T-helper 1 cell treated with Interleukin-12 subunit alpha and Interleukin-12 subunit beta and Interleukin-4 antibody, amounts not matched to agents 30 μg/mL and 1 μg/mL, for 36 hours (primary cell): ENCODE results near the gene CXCR4.
A peak's percentile ranks its signal among the peaks of the same experiment; 100 is the strongest.

ENCODE experiments used
- H3K27ac Mint-ChIP-seq: one replicate; pipeline ENCODE4 v1.8.0; 2021; ENCODE audit warnings: mild to moderate bottlenecking, mixed read lengths
- H3K27me3 Mint-ChIP-seq: one replicate; pipeline ENCODE4 v1.8.0; 2021; ENCODE audit warnings: low read depth, mixed read lengths
- H3K36me3 Mint-ChIP-seq: one replicate; pipeline ENCODE4 v1.8.0; 2021; ENCODE audit warnings: low read depth, mixed read lengths
- H3K4me1 Mint-ChIP-seq: one replicate; pipeline ENCODE4 v1.8.0; 2021; ENCODE audit warnings: low read depth, mixed read lengths
- H3K4me3 Mint-ChIP-seq: one replicate; pipeline ENCODE4 v1.8.0; 2021; ENCODE audit warnings: mild to moderate bottlenecking, moderate library complexity, mixed read lengths
- H3K9me3 Mint-ChIP-seq: one replicate; pipeline ENCODE4 v1.8.0; 2021; ENCODE audit warnings: mixed read lengths

Gene CXCR4

DNA sequence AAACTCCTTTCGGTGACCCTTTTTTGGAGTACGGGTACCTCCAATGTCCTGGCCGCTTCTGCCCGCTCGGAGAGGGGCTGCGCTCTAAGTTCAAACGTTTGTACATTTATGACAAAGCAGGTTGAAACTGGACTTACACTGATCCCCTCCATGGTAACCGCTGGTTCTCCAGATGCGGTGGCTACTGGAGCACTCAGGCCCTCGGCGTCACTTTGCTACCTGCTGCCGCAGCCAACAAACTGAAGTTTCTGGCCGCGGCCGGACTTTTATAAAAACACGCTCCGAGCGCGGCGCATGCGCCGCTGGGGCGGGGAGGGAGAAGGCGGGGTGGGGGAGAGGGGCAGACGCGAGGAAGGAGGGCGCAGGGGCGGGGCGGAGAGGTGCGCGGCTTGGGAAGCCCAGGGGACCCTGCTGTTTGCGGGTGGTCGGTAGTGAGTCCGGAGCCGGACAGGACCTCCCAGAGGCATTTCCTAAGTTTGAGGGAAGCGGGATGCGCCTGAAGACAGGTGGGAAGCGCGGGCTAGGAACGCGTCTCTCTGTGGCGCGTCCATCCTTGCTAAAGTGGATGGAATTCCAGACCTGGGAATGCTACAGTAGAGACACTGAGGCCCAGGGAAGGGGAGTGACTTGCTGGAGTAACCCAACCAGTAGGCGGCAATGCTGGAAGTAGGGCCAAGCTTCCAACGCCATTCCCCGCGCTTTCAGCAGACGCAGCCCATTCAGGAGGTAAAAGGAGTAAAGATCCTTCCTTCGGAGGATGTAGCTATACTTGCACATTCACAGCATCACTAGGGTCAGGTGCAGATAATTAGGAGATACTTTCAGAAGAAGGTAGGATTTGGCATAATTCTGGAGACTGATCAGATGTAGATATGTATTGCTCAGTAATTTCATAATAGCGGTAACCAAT lies at the start of gene CXCR4:
Gene CXCR4, minus strand, starts transcription at position 241 of the 910 bp plus-strand sequence. Its CDS starts 89 bp downstream, at position 152.
- Mint-ChIP-seq H3K9me3 (no peaks in the 10 kb centered on the region), H3K4me3 (peak within 1 kb of the TSS; percentile 93), H3K4me1 (peaks cover 43% of the 10 kb centered on the region), H3K27ac (peak within 1 kb of the TSS; percentile 94), H3K27me3 (peaks cover 41% of the 10 kb centered on the region), H3K36me3 (peaks cover 33% of the 10 kb centered on the region)

DNA sequence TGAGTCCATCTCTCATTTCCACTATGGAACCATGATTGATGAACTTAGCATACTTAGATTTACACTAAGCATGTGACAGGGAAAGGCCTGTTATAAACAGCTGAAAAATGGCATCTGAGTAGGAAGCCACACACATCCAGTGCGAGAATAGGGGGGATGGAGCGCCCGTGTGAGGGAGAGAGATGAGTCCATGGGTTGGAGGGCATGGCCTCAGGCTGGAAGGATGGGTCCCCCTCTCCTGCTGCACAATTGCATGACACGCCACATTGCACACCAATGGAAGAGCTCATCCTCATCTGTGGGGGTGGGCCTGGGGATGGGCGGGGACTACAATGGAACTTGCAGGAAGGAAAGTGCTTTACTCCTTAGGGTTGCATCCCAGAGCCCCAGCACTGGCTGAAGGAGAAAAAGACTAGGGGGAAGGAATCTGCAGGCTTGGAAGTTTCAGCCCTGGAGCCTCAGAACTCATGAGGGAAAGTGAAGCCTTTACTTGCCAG lies 46.4 kb upstream of the CXCR4 start:
- H3K27me3 Mint-ChIP-seq = no peaks in the 10 kb centered on the region
- H3K4me1 Mint-ChIP-seq = peaks cover 3% of the 10 kb centered on the region
- H3K27ac Mint-ChIP-seq = no peak overlapping the region
- no peaks in the 10 kb centered on the region for H3K36me3 Mint-ChIP-seq
- H3K9me3 Mint-ChIP-seq = no peaks in the 10 kb centered on the region
- H3K4me3 Mint-ChIP-seq = no peak overlapping the region

DNA sequence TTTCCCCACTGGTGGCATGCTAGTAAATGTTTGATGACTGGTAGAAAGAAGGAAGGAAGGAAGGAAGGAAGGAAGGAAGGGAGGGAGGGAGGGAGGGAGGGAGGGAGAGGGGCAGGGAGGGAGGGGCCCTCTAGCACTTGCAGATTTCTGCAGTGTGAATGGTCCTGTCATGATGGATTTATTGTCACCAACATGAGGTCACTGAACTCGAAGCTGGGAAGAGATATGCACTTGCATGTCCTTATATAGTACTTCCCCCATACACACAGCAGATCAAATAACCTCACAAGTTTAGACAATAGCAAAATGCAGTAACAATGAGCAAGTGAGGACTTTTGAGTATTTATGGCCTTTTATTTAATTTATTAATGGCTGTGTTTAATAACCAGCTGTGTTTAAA lies 44.5 kb upstream of the CXCR4 start:
- H3K4me3 Mint-ChIP-seq = no peak overlapping the region
- H3K27me3 Mint-ChIP-seq = peaks cover 5% of the 10 kb centered on the region
- H3K9me3 Mint-ChIP-seq = no peaks in the 10 kb centered on the region
- no peak overlapping the region for H3K27ac Mint-ChIP-seq
- no peaks in the 10 kb centered on the region for H3K36me3 Mint-ChIP-seq
- H3K4me1 Mint-ChIP-seq = peaks cover 4% of the 10 kb centered on the region

DNA sequence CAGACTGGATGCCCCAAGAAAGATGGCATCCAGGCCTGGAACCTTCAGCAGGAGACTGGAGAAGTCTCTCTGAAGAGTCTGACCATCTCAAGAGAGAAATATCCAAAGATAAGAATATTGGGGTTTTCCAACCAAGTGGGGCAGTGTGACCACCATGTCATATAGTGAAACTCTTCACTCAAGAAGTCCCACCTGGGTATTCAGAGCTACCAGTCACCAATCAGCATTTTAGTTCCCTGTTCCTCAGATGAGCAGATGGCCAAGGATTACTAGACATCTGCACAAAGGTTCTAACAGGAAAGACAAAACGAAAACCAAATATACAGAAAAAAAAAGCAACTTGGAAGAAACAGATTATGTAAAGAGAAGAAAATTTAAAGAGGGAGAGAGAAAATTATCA lies 38.5 kb upstream of the CXCR4 start:
- H3K27me3 Mint-ChIP-seq = peaks cover 26% of the 10 kb centered on the region
- H3K36me3 Mint-ChIP-seq = no peaks in the 10 kb centered on the region
- H3K4me3 Mint-ChIP-seq = no peak overlapping the region
- H3K9me3 Mint-ChIP-seq = no peaks in the 10 kb centered on the region
- peaks cover 5% of the 10 kb centered on the region for H3K4me1 Mint-ChIP-seq
- H3K27ac Mint-ChIP-seq = no peak overlapping the region

DNA sequence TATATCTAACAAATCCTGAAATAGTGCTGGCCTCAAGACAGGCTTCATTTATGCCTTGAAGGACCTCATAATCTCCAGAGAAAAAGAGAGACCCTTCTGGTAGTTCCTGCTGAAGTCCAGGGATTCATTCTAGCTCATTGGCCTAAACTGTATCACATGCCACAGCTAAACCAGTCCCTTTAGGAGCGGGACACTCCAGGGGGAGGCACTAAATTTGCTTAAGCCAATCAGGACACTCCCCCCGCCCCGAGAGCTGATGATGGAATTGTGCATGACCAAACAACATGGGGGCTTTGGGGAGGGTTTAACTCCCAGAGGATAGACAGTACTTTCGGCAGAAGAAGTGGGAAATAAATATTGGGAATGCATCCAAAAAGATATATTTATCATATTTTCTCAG lies 36.4 kb upstream of the CXCR4 start:
- Mint-ChIP-seq H3K4me3 (no peak overlapping the region), H3K27me3 (peaks cover 37% of the 10 kb centered on the region), H3K27ac (no peak overlapping the region), H3K4me1 (peaks cover 11% of the 10 kb centered on the region), H3K36me3 (no peaks in the 10 kb centered on the region), H3K9me3 (peaks cover 4% of the 10 kb centered on the region)

DNA sequence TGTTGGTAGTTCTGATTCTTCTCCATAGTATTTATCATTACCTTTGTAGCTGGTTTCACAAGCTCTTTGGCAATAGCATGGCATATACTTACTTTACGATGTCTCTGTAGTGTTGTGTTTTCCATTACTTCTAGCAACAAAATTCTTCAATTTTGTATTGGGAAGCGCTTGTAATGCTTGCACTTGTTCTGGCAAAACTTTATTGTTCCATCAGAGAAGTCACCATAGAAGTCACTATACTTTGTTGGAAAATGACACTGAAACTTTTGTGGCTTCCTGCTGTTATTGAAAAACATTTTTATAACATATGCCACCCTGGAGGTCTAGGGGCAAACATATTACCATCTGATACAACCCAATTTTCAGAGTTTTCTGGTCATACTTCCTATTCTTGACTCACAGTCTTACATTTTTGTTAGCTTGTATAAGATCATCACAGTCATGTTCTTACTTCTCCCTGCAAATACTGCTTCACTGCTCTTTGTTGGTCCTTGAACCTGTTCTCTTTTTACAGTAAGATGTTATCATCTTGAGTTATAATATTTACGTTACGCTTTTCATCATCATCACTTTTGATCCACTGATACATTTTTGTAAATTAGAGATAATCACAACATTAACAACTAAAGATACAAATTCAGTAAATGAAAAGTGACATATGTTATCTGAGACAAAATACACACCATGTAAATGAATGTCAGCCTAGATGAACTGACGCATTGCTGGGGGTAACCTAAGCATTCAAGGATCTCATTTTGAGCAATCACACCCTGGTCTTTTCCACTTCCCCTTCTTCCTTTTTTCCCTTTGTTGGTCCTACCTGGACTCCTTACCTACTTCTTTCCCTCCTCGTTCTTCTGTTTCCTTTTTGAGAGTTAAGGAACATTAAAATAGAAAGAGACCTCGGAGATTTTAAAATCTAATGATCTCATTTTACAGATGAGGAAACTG lies 33.3 kb upstream of the CXCR4 start:
- no peak overlapping the region for H3K27ac Mint-ChIP-seq
- peaks cover 10% of the 10 kb centered on the region for H3K4me1 Mint-ChIP-seq
- H3K9me3 Mint-ChIP-seq = peaks cover 9% of the 10 kb centered on the region
- no peaks in the 10 kb centered on the region for H3K36me3 Mint-ChIP-seq
- no peak overlapping the region for H3K4me3 Mint-ChIP-seq
- peaks cover 47% of the 10 kb centered on the region for H3K27me3 Mint-ChIP-seq

DNA sequence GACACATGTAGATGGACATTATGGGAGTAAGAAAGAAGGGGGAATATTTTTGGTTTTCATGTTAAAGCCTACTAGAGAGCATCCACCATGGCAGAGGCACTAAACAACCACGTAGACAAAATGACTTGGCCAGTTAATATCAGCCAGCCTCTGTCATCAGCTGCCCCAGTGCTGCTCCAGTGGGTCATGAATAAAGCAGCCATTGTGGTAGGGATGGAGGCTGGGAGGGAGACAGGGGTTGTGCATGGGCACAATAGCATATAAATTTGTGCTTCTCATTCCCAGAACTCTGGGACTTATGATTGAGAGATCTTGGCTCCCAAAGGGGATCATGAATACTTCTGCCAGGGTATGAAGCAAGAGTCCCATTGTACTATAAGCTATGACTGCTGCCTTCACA lies 31.1 kb upstream of the CXCR4 start:
- peaks cover 9% of the 10 kb centered on the region for H3K9me3 Mint-ChIP-seq
- no peaks in the 10 kb centered on the region for H3K36me3 Mint-ChIP-seq
- peaks cover 10% of the 10 kb centered on the region for H3K4me1 Mint-ChIP-seq
- H3K4me3 Mint-ChIP-seq = no peak overlapping the region
- H3K27ac Mint-ChIP-seq = no peak overlapping the region
- H3K27me3 Mint-ChIP-seq = peaks cover 66% of the 10 kb centered on the region

DNA sequence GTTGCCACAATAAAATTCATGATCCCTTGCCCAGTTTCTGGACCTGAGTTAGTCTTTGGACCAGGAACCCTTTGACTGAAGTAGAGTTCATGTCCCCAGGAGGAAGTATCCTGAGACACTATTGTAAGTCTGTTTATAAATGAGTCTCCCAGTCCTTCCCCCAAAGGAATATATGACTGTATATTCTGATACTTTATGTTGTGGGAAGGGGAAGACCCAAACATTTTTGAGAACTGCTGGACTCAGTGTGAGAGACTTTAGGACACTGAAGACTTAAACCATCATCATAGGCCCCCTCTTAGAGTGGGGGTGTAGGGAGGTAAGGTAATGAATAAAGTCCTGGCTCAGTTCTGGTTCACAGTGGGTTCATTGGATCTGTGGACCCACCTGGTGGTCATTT lies 28.6 kb upstream of the CXCR4 start:
- Mint-ChIP-seq H3K27ac (no peak overlapping the region), H3K4me1 (peaks cover 7% of the 10 kb centered on the region), H3K36me3 (no peaks in the 10 kb centered on the region), H3K4me3 (no peak overlapping the region), H3K9me3 (peaks cover 9% of the 10 kb centered on the region), H3K27me3 (peaks cover 67% of the 10 kb centered on the region)

DNA sequence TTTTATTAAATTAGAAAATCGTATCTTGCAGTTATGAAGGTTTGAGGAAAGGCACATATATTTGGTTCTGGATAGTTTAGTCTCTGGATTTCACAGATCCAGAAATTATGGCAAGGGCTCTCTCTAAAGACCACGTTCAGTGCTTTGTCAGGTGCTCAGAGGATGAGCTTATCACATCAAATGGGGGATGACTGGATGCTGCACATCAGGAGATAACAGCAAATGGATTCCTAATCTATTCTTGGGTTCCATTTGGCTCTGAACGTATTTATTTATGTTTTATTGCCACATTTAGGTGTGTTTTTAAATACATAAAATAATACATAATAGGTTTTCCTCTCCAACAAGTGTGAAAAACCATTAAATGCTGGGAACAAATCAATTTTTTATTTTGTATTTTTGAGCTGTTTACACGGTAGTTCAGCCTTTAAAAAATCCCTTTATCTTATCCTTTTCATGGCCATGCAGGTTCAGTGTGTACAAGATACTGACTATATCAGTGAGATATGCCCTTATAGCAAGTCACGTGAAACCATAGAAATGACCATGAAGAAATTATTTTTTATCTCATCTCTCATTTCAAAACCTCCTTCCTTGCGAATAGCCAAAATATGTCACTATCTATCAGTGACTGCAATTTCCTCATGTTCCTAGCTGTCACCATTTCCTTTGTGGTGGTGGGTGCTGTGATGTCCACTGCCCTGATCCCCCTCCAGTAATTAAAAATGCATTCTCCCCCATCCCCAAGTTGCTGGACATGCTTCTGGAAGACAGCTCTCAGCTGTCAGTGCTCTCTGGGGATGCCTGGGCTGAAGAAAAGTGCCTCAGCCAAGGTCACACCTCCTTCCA lies 25.9 kb upstream of the CXCR4 start:
- peaks cover 69% of the 10 kb centered on the region for H3K27me3 Mint-ChIP-seq

DNA sequence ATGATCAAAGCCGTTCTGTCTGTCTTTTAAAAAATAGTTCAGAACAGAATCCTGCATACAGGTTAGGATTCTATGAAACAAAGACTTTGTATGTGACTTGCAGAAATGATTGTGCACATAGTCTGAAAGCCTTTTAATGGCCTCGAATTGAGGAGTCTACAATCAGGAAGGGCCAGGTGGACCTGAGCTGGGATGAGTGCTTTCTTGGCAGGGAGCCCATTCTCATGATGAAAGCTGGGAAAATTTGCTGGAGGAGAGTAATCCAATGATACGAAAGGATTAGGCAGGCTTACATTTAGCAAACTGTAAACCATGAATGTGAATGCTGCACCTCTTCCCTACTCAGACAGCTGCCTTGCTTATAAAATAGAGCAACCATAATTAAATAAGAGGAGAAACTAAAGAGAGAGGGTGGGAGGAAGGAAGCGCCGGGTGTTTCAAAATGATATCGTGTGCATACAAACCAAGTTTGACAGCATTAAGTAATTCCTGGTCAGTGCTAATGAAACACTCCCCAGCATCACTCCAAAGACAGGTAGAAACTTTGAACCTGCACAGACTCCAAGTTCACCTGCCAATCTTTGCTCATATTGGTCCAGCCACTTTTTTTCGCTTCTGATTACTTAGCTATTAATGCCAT lies 23.7 kb upstream of the CXCR4 start:
- H3K27ac Mint-ChIP-seq = no peak overlapping the region
- H3K27me3 Mint-ChIP-seq = peaks cover 81% of the 10 kb centered on the region
- H3K4me3 Mint-ChIP-seq = no peak overlapping the region
- H3K36me3 Mint-ChIP-seq = peaks cover 6% of the 10 kb centered on the region
- H3K9me3 Mint-ChIP-seq = no peaks in the 10 kb centered on the region
- peaks cover 30% of the 10 kb centered on the region for H3K4me1 Mint-ChIP-seq

More for the DNA sequence above, 25.9 kb upstream of the CXCR4 start:
- Mint-ChIP-seq H3K4me1 (peaks cover 11% of the 10 kb centered on the region), H3K27ac (no peak overlapping the region), H3K4me3 (no peak overlapping the region), H3K36me3 (no peaks in the 10 kb centered on the region), H3K9me3 (peaks cover 4% of the 10 kb centered on the region)

DNA sequence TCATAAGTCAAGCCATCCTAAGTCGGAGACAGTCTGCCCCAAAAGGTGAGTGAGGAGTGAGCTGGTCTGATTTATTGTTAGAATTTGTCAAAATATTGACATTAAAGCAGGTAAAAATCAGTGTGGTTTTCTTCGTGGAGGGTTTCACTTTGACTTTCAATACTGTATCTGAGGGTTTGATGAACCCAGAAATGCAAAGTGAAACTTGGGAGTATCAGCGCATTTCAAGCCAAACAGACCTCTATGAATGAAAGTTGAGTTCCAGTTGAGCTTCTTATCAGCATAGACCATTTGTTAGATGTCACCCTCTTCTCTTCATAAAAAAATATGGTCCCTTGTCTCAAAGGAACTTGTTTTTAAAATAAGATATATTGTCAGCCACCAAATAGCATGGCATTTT lies 21.7 kb upstream of the CXCR4 start:
- Mint-ChIP-seq H3K4me3 (no peak overlapping the region), H3K9me3 (no peaks in the 10 kb centered on the region), H3K36me3 (peaks cover 8% of the 10 kb centered on the region), H3K27ac (no peak overlapping the region), H3K4me1 (peaks cover 50% of the 10 kb centered on the region), H3K27me3 (peaks cover 77% of the 10 kb centered on the region)

DNA sequence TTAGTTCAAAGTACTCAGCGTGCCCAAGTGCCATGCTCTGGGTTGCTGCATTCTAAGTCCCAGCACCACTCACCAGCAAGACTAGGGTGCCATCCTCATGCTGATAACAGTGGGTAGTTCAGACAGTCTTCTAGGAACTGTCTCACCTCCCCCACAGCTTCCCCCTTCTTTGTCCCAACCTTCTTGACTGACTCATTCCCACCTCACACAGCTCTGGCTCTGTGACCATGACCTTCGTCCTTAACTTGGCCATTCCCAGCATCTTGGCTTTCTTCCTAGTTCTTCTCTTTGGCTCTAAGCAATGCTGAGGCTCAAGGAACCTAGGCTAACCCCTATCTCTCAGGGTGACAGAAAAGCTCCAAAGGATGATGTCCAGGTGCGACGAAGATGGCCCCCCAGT lies 20.0 kb upstream of the CXCR4 start:
- H3K27me3 Mint-ChIP-seq = peaks cover 70% of the 10 kb centered on the region
- peaks cover 62% of the 10 kb centered on the region for H3K4me1 Mint-ChIP-seq
- H3K27ac Mint-ChIP-seq = no peak overlapping the region
- H3K9me3 Mint-ChIP-seq = no peaks in the 10 kb centered on the region
- peak overlapping the region; percentile 22 for H3K4me3 Mint-ChIP-seq
- peaks cover 10% of the 10 kb centered on the region for H3K36me3 Mint-ChIP-seq

DNA sequence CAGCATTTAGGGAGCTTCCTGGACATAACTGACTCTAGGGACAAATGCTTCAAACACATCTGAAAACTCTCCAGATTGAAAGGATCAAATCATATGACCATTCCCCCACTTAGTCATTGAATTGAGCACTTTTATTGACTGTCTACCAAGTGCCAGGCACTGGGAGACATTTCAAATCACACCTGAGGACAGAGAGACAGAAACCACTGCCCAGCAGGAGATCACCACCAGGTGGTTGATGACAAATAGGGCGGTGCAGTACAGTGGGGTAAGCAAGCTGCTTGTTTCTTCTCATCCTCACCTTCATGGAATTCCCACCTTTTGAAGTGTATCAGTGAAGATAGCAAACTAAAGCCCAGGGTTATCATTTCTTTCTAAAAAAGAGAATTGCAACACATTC lies 19.0 kb upstream of the CXCR4 start:
- Mint-ChIP-seq H3K4me3 (no peak overlapping the region), H3K27me3 (peaks cover 60% of the 10 kb centered on the region)

More for the DNA sequence above, 19.0 kb upstream of the CXCR4 start:
- Mint-ChIP-seq H3K4me1 (peaks cover 72% of the 10 kb centered on the region), H3K9me3 (no peaks in the 10 kb centered on the region), H3K27ac (peak overlapping the region; percentile 80), H3K36me3 (peaks cover 10% of the 10 kb centered on the region)
